ENCODE results near the gene OTOGL.
"Not testable (repeated sequence)": the region's sequence is repeated elsewhere in the genome, so short reads cannot be mapped to it uniquely, and the experiment has no call there.

The OTOGL gene

GRCh38 chr12:80226576-80226975 is 127.2 kb downstream of the OTOGL start:
- Histone ChIP-seq H3K79me2 (ENCODE audit: insufficient read depth, low read depth) (no peaks in the 10 kb centered on the region), H3K4me3 (IDR thresholded peaks at IDR 0.05; ENCODE audit: insufficient read depth, low read depth, low read length) (no peak overlapping the region), H3K36me3 (ENCODE audit: insufficient read depth) (no peaks in the 10 kb centered on the region), H3K27me3 (ENCODE audit: insufficient read depth, low read depth) (no peaks in the 10 kb centered on the region), H3K9ac (no peak overlapping the region), H4K20me1 (ENCODE audit: insufficient read depth) (no peaks in the 10 kb centered on the region), H3K27ac (no peak overlapping the region), H3K4me1 (ENCODE audit: low read depth, poor library complexity, severe bottlenecking) (peaks cover 15% of the 10 kb centered on the region), H3K4me2 (no peak overlapping the region), H2AFZ (ENCODE audit: low read depth) (no peak overlapping the region)
- no peak for TF ChIP-seq CTCF (conservative IDR thresholded peaks at IDR 0.05; ENCODE audit: low read depth, low read length)

GRCh38 chr12:80227904-80228303 is 128.6 kb downstream of the OTOGL start:
- not testable (repeated sequence) for H3K27ac ChIP-seq; H3K36me3 ChIP-seq (ENCODE audit: insufficient read depth); H2AFZ ChIP-seq (ENCODE audit: low read depth); H3K4me3 ChIP-seq (IDR thresholded peaks at IDR 0.05; ENCODE audit: insufficient read depth, low read depth, low read length); H4K20me1 ChIP-seq (ENCODE audit: insufficient read depth); H3K4me2 ChIP-seq; H3K9ac ChIP-seq; H3K27me3 ChIP-seq (ENCODE audit: insufficient read depth, low read depth); H3K79me2 ChIP-seq (ENCODE audit: insufficient read depth, low read depth)
- peaks cover 15% of the 10 kb centered on the region for H3K4me1 ChIP-seq (ENCODE audit: low read depth, poor library complexity, severe bottlenecking)

GRCh38 chr12:80230068-80230467 is 130.7 kb downstream of the OTOGL start:
- no peak overlapping the region for H3K9ac ChIP-seq
- H2AFZ ChIP-seq (ENCODE audit: low read depth) = no peak overlapping the region
- H3K4me2 ChIP-seq = no peak overlapping the region
- H3K27me3 ChIP-seq (ENCODE audit: insufficient read depth, low read depth) = no peaks in the 10 kb centered on the region
- no peak overlapping the region for H3K27ac ChIP-seq
- no peaks in the 10 kb centered on the region for H4K20me1 ChIP-seq (ENCODE audit: insufficient read depth)
- no peaks in the 10 kb centered on the region for H3K36me3 ChIP-seq (ENCODE audit: insufficient read depth)
- H3K4me1 ChIP-seq (ENCODE audit: low read depth, poor library complexity, severe bottlenecking) = peaks cover 15% of the 10 kb centered on the region
- no peak for TF ChIP-seq CTCF (conservative IDR thresholded peaks at IDR 0.05; ENCODE audit: low read depth, low read length)
- no peak overlapping the region for H3K4me3 ChIP-seq (IDR thresholded peaks at IDR 0.05; ENCODE audit: insufficient read depth, low read depth, low read length)
- no peaks in the 10 kb centered on the region for H3K79me2 ChIP-seq (ENCODE audit: insufficient read depth, low read depth)

- Histone ChIP-seq H4K20me1 (ENCODE audit: insufficient read depth) (no peaks in the 10 kb centered on the region), H3K4me2 (no peak overlapping the region), H3K36me3 (ENCODE audit: insufficient read depth) (no peaks in the 10 kb centered on the region), H3K4me1 (ENCODE audit: low read depth, poor library complexity, severe bottlenecking) (peaks cover 15% of the 10 kb centered on the region), H2AFZ (ENCODE audit: low read depth) (no peak overlapping the region), H3K9ac (no peak overlapping the region), H3K27me3 (ENCODE audit: insufficient read depth, low read depth) (no peaks in the 10 kb centered on the region), H3K27ac (no peak overlapping the region), H3K4me3 (IDR thresholded peaks at IDR 0.05; ENCODE audit: insufficient read depth, low read depth, low read length) (no peak overlapping the region), H3K79me2 (ENCODE audit: insufficient read depth, low read depth) (no peaks in the 10 kb centered on the region)
- TF ChIP-seq CTCF (conservative IDR thresholded peaks at IDR 0.05; ENCODE audit: low read depth, low read length) = no peak
Measured at GRCh38 chr12:80232837-80233236, 133.5 kb downstream of the OTOGL start.

- no peak overlapping the region for H3K9ac ChIP-seq
- no peak overlapping the region for H3K4me2 ChIP-seq
- no peaks in the 10 kb centered on the region for H3K79me2 ChIP-seq (ENCODE audit: insufficient read depth, low read depth)
- peaks cover 15% of the 10 kb centered on the region for H3K4me1 ChIP-seq (ENCODE audit: low read depth, poor library complexity, severe bottlenecking)
- H3K4me3 ChIP-seq (IDR thresholded peaks at IDR 0.05; ENCODE audit: insufficient read depth, low read depth, low read length) = no peak overlapping the region
- H3K36me3 ChIP-seq (ENCODE audit: insufficient read depth) = no peaks in the 10 kb centered on the region
- no peaks in the 10 kb centered on the region for H4K20me1 ChIP-seq (ENCODE audit: insufficient read depth)
- no peak overlapping the region for H3K27ac ChIP-seq
- no peak for TF ChIP-seq CTCF (conservative IDR thresholded peaks at IDR 0.05; ENCODE audit: low read depth, low read length)
- no peak overlapping the region for H2AFZ ChIP-seq (ENCODE audit: low read depth)
- H3K27me3 ChIP-seq (ENCODE audit: insufficient read depth, low read depth) = no peaks in the 10 kb centered on the region
Measured at GRCh38 chr12:80233926-80234325, 134.6 kb downstream of the OTOGL start.

All from KMS-11 (cell line).